ENCODE results near the gene SH3BP1.
"Not testable (repeated sequence)": the region's sequence is repeated elsewhere in the genome, so short reads cannot be mapped to it uniquely, and the experiment has no call there.

The SH3BP1 gene, protein sequence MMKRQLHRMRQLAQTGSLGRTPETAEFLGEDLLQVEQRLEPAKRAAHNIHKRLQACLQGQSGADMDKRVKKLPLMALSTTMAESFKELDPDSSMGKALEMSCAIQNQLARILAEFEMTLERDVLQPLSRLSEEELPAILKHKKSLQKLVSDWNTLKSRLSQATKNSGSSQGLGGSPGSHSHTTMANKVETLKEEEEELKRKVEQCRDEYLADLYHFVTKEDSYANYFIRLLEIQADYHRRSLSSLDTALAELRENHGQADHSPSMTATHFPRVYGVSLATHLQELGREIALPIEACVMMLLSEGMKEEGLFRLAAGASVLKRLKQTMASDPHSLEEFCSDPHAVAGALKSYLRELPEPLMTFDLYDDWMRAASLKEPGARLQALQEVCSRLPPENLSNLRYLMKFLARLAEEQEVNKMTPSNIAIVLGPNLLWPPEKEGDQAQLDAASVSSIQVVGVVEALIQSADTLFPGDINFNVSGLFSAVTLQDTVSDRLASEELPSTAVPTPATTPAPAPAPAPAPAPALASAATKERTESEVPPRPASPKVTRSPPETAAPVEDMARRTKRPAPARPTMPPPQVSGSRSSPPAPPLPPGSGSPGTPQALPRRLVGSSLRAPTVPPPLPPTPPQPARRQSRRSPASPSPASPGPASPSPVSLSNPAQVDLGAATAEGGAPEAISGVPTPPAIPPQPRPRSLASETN

GRCh38 chr22:37639070-37639760, at the start of gene SH3BP1:
Gene SH3BP1, plus strand, starts transcription at chr22:37639669. Its CDS starts 119 bp downstream, at chr22:37639788.
- peak; percentile 52 for DNase-seq

DNA sequence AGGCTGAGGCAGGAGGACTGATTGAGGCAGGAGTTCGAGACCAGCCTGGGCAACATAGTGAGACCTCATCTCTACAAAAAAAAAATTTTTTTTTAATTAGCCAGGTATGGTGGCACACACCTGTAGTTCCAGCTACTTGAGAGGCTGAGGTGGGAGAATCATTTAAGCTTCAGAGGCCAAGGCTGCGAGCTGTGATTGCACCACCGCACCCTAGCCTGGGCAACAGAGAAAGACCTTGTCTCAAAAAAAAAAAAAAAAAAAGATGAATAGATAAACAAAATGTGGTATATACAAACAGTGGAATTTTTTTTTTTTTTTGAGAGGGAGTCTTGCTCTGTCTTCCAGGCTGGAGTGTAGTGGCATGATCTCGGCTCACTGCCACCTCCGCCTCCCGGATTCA, 48.4 kb upstream of the SH3BP1 start:
- not testable (repeated sequence) for DNase-seq

DNA sequence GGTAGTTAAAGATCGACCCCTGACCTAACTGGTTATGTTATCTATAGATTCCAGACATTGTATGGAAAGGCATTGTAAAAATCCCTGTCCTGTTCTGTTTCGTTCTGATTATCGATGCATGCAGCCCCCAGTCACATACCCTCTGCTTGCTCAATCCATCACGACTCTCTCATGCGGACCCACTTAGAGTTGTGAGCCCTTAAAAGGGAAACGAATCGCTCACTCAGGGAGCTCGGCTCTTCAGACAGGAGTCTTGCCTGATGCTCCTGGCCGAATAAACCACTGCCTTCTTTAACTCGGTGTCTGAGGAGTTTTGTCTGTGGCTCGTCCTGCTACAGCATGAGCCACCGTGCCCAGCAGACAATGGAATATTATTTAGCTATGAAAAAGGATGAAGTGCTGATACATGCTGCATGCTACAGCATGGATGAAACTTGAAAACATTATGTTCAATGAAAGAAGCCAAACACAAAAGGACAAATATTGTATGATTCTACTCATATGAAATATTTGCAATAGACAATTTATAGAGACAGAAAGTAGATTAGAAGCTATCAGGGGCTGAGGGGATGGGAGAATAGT, 47.6 kb upstream of the SH3BP1 start:
- DNase-seq: no peak

- DNase-seq: no peak
Observed at GRCh38 chr22:37594237-37594636, 45.2 kb upstream of the SH3BP1 start.

DNA sequence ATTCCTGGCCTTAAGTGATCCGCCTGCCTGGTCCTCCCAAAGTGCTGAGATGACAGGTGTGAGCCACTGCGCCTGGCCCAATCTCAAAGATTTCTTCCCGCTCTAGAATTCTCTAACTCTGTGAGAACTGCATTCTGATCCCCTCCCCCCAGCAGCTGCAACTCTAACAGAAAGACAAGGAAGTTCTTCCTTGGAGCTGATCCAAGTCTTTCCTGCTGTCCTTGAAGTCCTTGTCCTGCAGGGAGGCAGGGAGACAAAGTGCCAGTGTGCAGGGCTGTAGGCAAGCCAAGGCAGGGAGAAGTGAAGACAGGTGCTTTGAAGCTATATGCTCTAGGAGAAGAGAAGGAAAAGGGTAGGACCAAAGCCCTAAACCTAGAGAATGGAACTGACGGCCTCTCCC, 40.3 kb upstream of the SH3BP1 start:
- no peak for DNase-seq

GRCh38 chr22:37601203-37601539, 38.3 kb upstream of the SH3BP1 start:
- DNase-seq: no peak

DNA sequence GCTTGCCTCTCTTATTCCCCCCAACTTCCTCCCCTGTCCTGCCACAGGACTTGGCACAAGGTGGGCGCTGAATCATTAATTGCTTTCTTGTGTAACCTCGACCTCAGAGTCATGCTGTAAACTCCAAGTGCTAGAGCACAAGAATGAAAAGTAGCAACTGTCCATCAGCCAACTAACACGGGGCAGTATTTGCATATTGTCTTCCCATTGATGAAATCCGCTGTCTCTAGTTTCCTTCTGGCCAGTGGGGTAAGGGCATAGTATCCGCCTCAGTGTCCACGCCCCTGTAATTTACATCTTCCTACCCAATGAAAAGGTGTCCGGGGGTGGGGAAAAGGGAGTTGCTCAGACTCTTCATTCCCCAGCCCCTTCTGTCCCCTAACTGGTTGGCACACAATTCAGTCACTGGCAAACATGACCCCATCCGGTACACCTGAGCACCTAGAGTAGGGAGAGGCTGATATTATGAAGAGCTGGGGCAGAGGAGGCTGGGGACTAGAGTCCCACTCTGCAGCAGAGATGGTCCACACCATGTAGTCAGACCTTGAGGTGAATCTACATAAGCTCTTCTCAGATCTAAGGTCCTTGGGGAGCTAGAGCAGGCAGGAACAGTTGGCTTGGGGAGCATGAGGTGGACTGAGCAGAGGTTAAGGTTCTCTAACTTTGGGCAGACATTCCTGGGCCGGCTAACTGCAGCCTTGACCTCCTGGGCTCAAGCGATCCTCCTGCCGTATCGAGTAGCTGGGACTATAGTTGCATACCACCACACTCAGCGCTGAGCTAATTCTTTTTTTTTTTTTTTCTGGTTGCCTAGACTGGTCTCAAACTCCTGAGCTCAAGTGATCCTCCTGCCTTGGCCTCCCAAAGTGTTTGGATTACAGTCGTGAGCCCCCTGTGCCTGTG, 37.7 kb upstream of the SH3BP1 start:
- no peak for DNase-seq

DNA sequence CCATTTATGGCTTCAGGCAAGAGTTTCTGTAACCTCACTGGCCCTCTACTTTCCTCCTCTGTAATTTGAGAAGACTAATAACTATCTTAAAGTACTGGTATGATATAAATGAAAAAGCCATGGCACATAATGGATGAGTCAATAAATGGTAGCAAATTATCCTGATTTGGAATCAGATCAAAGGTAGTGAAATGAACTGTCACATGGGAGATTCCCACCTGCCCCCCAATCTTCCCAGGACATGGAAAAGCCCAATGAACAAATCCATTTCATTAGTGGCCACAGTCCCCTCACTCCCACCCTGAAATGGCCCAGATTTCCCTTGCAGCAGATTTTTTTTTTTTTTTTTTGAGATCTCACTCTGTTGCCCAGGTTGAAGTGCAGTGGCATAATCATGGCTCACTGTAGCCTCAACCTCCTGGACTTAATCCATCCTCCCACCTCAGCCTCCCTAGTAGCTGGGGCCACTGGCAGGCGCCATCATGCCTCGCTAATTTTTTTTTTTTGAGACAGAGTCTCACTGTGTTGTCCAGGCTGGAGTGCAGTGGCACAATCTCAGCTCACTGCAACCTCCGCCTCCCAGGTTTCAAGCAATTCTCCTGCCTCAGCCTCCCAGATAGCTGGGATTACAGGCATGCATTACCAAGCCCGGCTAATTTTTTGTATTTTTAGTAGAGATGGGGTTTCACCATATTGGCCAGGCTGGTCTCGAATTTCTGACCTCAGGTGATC, 36.8 kb upstream of the SH3BP1 start:
- not testable (repeated sequence) for DNase-seq

- DNase-seq: no peak
Observed at GRCh38 chr22:37604074-37604473, 35.4 kb upstream of the SH3BP1 start.

- peak; percentile 38 for DNase-seq
Observed at GRCh38 chr22:37604875-37605274, 34.6 kb upstream of the SH3BP1 start.

- peak; percentile 91 for DNase-seq
Observed at GRCh38 chr22:37607010-37607934, 32.2 kb upstream of the SH3BP1 start.

GRCh38 chr22:37607935-37608476, 31.5 kb upstream of the SH3BP1 start:
- DNase-seq: no peak

DNA sequence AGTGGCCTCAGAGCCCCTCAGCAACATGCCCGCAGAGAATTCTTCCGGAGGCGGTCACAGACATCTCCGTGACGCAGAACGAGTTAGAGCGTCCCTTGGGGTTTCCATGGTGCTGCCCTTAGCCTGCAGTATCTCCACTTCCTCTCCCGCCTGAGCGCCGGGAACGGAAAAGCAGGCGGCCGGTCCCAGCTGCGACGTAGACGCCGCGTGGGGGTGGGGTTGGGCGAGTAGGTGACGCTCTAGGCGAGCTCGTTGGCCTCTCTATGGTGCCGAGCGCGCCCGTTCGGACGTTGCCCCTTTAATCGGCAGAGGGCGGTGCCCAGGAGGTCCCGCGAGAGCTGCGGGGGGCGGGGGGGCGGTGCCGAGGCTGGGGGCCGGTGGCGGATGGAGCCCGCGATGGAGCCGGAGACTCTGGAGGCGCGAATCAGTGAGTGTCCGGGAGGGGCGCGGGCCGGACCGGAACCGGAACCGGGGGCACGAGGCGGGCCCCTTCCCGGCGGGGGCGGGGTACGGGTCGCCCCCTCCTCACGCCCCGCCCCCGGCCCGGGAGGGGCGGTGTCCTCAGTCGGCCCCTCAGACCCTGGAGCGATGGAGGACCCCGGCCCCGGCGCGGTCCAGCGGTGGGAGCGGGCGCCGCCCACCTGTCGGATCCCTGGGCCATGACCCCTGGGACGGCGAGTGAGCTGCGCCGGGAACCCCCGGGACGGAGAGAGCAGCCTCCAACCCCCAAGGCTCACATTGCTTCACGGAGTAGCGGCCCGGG, 30.8 kb upstream of the SH3BP1 start, which contains the start of gene GGA1:
GGA1 (plus strand) TSS at position 358 of the 763 bp plus-strand sequence; CDS start at position 385, 27 bp downstream.
- peak; percentile 95 for DNase-seq

DNA sequence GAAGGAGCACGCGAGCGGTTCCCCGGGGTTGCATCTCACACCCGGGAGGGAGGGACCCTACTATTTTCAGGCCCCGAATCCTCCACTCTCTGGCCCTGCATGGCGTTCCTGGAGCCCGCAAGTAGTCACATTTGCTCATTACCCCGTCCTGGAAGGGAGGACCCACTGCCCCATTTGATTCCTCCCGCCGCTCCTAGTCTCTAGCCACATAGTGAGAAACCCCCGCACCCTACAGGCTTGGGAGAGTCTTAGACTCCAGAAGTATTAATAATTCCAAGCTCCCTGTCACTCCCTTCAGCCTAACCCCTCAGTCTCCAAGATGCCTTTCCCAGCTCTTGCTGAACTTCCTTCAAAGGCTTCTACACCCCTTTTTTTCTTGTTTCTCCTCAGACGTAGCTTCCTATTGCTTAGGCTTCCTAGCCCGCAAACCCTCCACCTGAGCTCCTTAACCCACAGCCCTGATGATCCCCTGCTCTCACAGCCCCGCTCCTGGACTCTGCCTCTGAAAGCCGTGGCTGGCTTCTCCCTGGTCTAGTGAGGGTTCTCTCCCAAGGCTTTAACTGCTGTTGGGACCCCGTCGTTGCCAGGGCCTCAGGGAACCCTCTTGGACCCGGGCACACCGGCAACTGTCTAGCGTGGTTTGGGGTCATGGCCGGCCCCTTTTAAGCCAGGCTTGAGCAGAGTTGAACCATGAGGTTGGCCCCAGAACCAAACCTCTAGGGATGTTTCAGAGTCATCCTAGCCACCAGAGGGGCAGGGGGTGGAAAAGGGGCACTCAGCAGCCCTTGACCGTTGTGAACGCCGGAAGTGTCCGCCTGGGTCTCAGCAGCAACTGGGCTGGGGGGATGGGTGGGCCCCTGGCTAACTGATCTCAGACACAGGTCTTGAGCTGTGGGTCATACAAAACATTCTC, 30.0 kb upstream of the SH3BP1 start:
- DNase-seq: no peak

- DNase-seq: not testable (repeated sequence)
Observed at GRCh38 chr22:37610153-37610475, 29.4 kb upstream of the SH3BP1 start.

DNA sequence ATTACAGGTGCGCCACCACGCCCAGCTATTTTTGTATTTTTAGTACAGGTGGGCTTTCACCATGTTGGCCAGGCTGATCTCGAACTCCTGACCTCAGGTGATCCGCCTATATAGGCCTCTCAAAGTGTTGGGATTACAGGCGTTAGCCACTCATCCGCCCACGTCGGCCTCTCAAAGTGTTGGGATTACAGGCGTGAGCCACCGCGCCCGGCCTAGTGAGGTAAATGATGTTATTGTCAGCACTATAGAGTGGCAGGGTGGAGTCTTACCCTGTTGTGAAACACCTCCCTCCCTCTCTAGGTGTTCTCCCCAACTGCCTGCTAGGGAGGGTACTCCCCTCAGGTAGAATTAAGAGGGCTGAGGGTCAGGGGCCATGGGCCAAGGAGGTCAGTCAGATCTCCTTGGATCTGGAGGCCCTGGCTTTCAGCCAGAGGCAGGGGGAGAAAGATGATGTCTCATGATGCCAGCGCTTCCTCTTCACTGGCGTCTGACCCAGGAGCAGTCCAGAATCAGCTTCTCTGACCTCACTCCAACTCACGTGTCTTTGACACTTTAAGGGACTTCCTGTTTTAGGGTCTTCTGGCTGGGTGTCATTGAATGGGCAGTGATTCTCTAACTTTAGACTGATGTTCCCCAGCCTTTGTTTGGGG, 28.9 kb upstream of the SH3BP1 start:
- no peak for DNase-seq

GRCh38 chr22:37611207-37611606, 28.3 kb upstream of the SH3BP1 start:
- DNase-seq: no peak
